GM21737 (cell line): Measurements from ENCODE around the gene RAP1A.

Experiments
- ATAC-seq: cut with Tn5 transposase; IDR thresholded peaks from one replicate; pipeline ENCODE4 v1.9.1; 2021; ENCODE audit warnings: mild to moderate bottlenecking, moderate library complexity; ENCODE audit not compliant: unreplicated experiment

The RAP1A gene

DNA sequence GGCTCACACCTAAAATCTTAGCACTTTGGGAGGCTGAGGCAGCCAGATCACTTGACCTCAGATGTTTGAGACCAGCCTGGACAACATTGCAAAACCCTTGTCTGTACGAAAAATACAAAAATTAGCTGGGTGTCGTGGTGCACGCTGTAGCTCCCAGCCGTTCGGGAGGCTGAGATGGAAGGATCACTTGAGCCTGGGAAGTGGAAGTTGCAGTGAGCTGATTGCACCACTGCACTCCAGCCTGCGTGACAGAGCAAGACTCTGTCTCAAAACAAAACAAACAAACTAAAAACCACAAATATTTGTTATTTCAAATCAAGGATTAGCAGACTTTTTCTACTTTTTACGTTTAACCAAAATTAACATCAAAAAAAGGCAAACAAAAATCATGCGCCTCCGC lies 88.3 kb downstream of the RAP1A start:
- no peak for ATAC-seq

DNA sequence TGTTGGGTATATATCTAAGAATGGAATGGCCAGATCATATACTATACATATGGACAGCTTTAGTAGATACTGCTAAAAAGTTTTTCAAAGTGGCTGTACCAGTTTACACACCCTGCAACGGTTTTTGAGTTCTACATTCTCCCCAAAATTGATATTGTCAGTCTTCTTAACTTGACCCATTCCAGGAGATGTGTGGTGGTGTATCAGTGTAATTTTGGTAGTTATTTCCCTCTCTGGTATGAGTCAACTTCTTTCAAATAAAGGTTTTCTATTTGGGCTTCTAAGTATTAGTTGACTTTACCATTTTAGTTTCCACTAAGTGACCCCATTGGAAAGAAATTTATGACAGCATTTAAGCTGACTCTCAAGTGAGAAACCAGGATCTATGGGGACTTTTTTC lies 90.4 kb downstream of the RAP1A start:
- ATAC-seq, result no peak

DNA sequence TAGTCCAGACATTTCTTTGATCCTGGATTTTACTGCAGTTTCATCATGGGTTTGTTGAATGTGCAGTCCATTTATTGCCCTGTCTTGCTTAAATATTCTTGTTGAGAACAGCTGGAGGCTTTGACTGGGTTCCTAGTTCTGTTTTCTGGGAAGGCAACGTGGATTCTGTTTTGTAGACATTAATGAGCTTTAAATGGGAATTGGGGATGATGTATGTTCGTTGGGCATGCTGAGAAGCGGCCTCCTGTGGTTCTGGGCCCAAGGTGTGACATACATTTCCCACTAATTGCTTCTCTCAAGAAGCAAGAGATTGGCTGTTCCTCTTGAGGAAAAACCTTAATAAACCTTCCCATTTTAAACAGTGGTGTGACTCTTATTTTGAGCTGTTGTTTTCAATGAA lies 96.7 kb downstream of the RAP1A start:
- no peak for ATAC-seq

GRCh38 chr1:111717450-111717849 lies 97.9 kb downstream of the RAP1A start:
- no peak for ATAC-seq

GRCh38 chr1:111719135-111719534 lies 99.5 kb downstream of the RAP1A start:
- no peak for ATAC-seq

GRCh38 chr1:111719674-111720132 lies 100.1 kb downstream of the RAP1A start:
- no peak for ATAC-seq

- no peak for ATAC-seq
Observed at GRCh38 chr1:111720274-111720976, 100.8 kb downstream of the RAP1A start.

- ATAC-seq, result no peak
Observed at GRCh38 chr1:111720977-111721786, 101.6 kb downstream of the RAP1A start.

DNA sequence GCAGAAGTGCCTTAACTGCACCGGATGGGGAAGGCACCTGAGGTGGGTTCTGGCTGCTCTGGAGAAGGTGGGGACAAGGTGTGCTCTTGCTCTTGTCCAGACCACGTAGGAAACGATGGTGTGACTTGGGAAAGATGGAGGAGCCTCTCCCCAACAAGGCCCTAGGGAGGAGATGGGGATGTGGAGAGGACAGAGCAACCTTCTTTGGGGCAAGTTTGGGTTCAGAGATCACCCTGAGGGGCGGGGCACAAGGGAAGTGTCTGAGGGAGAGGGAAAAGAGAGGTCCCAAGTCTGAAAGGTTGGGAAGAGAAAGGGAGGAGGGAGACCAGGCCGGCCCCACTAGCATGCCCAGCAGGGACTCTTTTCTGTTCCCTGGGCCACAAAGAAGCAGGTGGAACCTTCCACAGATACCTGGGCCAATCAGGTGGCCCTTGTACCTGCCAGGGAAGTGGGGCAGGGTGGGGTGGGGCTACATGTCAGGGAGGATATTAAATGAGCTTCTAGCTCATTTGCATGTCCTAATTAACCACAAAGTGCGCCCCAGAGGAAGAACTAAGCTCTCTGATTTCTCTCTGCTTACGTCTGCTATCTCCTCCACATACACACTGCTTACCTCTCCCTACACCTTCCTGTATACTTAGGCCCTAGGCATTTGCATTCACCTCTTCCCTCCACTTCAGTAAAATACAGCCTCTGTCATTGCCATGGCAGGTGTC lies 103.7 kb downstream of the RAP1A start:
- no peak for ATAC-seq

GRCh38 chr1:111723871-111724270 lies 104.3 kb downstream of the RAP1A start:
- ATAC-seq, result no peak

DNA sequence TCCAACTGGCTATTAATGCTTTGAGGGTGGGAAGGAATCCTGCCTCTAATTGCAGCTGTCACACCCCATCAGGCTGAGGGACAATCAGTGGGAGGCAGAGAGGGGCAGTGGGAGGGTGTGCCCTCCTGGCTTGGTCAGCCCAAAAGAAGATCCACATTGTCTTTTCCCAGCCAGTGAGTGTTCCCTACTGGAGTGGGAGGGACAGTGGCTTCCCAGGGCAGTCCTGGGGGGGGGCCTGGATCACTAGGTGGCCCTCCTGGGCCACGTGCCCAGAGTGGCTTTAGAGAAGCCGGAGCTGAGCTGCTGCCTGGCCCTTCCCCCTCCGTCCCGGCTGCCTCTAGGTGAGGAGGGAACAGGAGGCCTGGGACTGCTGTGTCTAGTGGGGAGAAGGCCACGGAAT lies 105.6 kb downstream of the RAP1A start:
- ATAC-seq, result no peak

DNA sequence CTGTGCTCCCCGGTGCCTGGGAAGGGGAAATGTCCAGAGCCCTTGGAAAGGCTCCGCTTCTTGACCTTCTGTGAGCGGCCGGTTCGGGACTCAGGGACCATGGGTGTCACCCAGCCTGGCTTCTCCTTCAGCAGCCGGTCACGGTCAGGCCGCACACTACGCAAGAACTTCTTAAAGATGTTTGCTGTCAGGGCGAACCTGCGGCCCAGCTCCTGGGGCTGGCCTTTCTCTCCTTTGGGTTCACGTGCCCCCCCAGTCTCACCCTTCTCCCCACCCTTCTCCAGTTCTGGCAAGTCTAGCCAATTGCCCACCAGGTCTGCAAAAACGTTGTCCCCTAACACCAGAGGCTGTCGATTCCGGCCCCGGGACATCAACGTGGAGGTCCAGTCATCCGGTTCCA lies 107.5 kb downstream of the RAP1A start:
- ATAC-seq, result no peak

DNA sequence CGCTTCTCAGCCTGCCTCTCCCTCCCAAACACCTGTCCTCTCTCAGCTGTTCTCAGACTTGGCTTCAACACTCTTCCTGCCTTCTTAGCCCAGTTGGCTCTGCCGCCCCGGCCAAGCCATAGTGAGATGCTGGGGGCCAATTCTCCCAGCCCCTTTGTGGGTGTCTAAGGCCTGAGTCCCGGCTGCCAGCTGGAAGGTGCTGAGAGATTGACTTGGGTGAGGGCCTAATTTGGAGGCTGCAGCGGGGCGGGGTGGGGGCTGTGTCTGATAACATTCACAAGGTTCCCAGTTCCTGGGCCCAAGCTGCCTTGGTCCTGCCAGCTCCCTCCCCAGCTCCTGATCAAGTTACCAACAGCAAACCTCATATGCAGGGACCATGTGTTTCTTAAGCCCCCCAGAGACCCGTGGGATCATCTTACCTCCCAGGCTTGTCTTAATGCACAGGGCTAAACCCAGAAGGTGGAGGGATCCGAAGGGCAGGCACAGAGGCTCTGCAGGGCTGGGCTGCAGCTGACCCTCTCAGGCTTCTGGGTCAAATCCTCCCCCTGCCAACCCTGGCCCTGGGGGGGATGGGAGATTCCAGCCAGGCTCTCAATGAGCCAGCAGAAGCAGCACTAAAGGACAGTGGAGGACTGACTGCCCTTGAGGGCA lies 109.8 kb downstream of the RAP1A start:
- no peak for ATAC-seq

- no peak for ATAC-seq
Observed at GRCh38 chr1:111729946-111730681, 110.5 kb downstream of the RAP1A start.

GRCh38 chr1:111730706-111731105 lies 111.1 kb downstream of the RAP1A start:
- ATAC-seq, result no peak

- no peak for ATAC-seq
Observed at GRCh38 chr1:111731956-111732355, 112.4 kb downstream of the RAP1A start.

GRCh38 chr1:111732718-111733117 lies 113.1 kb downstream of the RAP1A start:
- no peak for ATAC-seq

DNA sequence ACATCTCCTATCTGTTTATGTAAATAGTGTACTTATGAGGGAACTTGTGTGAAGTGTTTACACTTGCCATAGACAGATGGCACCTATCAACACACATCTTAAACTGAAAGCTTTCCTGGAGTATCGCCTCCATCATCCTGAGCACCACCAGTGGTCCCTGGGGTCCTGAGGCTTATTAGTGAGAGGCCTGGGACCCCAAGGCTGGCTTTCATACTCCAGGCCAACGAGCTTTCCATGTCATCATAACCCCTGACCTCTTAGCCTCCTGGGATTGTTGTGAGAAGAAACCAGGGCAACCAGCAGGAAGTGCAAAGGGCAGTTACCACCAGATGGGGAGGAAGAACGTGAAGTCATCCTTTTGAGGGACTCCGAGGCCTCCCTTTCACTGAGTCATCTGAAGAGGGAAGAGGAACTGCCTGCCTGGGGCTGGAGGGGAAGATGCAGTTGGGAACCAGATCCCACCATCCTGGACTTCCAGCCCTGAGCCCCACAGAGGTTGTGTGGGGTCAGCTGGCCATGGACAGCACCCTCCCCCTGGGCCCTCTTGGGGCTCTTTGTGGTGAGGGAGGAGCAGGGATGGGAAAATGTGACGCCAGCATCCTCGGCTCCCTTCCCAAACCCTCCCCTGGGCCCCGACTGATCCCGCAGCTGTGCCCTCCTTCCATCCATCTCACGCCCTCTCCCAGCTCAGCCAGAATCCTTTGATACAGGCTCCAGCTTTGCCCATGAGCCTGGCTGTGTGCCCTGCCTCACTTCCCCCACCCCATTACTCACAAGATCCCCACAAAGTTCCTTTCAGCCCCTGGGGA lies 113.8 kb downstream of the RAP1A start:
- no peak for ATAC-seq

DNA sequence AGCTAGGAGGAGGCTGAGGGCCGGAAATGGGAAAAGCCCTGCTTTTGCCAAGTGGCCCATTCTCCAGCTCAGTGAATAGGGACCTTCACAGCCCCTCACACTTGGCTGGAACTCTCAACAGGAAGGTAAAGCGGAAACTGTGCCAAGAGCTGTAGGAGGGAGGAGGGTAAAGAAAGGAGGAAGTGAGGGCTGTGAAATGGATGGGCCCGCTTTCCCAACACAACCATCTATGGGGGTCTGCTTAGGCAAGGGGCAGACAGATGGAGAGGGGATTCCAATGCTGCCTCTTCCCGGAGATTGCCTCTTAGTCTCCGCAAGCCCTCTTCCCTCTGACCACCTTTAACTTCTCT lies 114.4 kb downstream of the RAP1A start:
- ATAC-seq, result no peak

DNA sequence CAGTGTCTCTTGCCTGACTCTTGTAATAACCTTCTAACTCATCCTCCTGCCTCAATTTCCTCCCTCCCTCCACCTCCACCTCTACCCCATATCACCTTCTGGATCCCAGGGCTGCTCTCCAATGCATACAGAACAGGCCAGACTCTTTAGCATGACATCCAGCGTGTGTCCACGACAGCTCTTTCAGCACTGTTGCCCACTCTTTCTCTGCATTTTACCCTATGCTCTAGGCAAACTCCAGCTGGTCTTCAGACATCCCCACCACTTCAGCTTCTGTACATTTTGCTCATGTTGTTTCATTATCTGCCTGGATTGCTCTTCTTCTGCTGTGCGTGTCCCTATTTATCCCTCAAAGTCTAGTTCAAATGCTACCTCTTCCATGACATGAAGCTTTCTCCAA lies 114.8 kb downstream of the RAP1A start:
- ATAC-seq, result no peak
